WTC11 (cell line): Measurements from ENCODE around the gene RHOJ.

Experiments
- ATF1 ChIP-seq: sonication (generic); formaldehyde crosslinking; IDR thresholded peaks from 2 replicates; pipeline ENCODE4 v1.8.1; 2023; ENCODE audit warnings: mild to moderate bottlenecking, moderate library complexity, missing genetic modification reagents
- E2F1 ChIP-seq: sonication (generic); formaldehyde crosslinking; IDR thresholded peaks from 2 replicates; pipeline ENCODE4 v1.8.0; 2022; ENCODE audit warnings: mild to moderate bottlenecking, missing genetic modification reagents
- FOXK1 ChIP-seq: sonication (generic); formaldehyde crosslinking; IDR thresholded peaks from 2 replicates; pipeline ENCODE4 v1.8.0; 2022; ENCODE audit warnings: mild to moderate bottlenecking, moderate library complexity, missing genetic modification reagents
- MAX ChIP-seq: sonication (generic); formaldehyde crosslinking; IDR thresholded peaks from 2 replicates; pipeline ENCODE4 v1.8.0; 2022; ENCODE audit warnings: mild to moderate bottlenecking, missing genetic modification reagents
- USF1 ChIP-seq: sonication (generic); formaldehyde crosslinking; IDR thresholded peaks from 2 replicates; pipeline ENCODE4 v1.8.0; 2022; ENCODE audit warnings: mild to moderate bottlenecking, missing genetic modification reagents
- ZNF416 ChIP-seq: fragments of 250-450 bp; sonication (Bioruptor Pico); IDR thresholded peaks from 2 replicates; pipeline ENCODE4 v1.9.0; 2021; ENCODE audit warnings: mild to moderate bottlenecking, inconsistent platforms
- ZNF423 ChIP-seq: fragments of 250-450 bp; sonication (Bioruptor Pico); IDR thresholded peaks from 2 replicates; pipeline ENCODE4 v2.1.2; 2022; ENCODE audit warnings: mild to moderate bottlenecking, moderate library complexity
- ZSCAN18 ChIP-seq: fragments of 250-450 bp; sonication (Bioruptor Pico); IDR thresholded peaks from 2 replicates; pipeline ENCODE4 v2.1.2; 2022; ENCODE audit warnings: mild to moderate bottlenecking, moderate library complexity
- TF ChIP-seq, protein P1 (sequence below): sonication (generic); formaldehyde crosslinking; IDR thresholded peaks from 2 replicates; pipeline ENCODE4 v1.8.0; 2022; ENCODE audit warnings: missing genetic modification reagents
- TF ChIP-seq, protein P2 (sequence below): fragments of 200-600 bp; IDR thresholded peaks from 2 replicates; pipeline ENCODE4 v1.8.0; 2022; ENCODE audit warnings: antibody characterized with exemption

GRCh38 chr14:63268771-63269170 is 64.5 kb downstream of the RHOJ start:
- TF ChIP-seq MAX (CRISPR knock-in tag) (no peak), USF1 (CRISPR knock-in tag) (no peak), ZNF423 (no peak), E2F1 (no peak), ZSCAN18 (CRISPR knock-in tag) (no peak), ZNF416 (CRISPR knock-in tag) (no peak), ATF1 (CRISPR knock-in tag) (no peak), FOXK1 (CRISPR knock-in tag) (no peak)
- TF ChIP-seq, protein P1, sequence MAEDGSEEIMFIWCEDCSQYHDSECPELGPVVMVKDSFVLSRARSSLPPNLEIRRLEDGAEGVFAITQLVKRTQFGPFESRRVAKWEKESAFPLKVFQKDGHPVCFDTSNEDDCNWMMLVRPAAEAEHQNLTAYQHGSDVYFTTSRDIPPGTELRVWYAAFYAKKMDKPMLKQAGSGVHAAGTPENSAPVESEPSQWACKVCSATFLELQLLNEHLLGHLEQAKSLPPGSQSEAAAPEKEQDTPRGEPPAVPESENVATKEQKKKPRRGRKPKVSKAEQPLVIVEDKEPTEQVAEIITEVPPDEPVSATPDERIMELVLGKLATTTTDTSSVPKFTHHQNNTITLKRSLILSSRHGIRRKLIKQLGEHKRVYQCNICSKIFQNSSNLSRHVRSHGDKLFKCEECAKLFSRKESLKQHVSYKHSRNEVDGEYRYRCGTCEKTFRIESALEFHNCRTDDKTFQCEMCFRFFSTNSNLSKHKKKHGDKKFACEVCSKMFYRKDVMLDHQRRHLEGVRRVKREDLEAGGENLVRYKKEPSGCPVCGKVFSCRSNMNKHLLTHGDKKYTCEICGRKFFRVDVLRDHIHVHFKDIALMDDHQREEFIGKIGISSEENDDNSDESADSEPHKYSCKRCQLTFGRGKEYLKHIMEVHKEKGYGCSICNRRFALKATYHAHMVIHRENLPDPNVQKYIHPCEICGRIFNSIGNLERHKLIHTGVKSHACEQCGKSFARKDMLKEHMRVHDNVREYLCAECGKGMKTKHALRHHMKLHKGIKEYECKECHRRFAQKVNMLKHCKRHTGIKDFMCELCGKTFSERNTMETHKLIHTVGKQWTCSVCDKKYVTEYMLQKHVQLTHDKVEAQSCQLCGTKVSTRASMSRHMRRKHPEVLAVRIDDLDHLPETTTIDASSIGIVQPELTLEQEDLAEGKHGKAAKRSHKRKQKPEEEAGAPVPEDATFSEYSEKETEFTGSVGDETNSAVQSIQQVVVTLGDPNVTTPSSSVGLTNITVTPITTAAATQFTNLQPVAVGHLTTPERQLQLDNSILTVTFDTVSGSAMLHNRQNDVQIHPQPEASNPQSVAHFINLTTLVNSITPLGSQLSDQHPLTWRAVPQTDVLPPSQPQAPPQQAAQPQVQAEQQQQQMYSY (CRISPR knock-in tag) = no peak
- TF ChIP-seq, protein P2, sequence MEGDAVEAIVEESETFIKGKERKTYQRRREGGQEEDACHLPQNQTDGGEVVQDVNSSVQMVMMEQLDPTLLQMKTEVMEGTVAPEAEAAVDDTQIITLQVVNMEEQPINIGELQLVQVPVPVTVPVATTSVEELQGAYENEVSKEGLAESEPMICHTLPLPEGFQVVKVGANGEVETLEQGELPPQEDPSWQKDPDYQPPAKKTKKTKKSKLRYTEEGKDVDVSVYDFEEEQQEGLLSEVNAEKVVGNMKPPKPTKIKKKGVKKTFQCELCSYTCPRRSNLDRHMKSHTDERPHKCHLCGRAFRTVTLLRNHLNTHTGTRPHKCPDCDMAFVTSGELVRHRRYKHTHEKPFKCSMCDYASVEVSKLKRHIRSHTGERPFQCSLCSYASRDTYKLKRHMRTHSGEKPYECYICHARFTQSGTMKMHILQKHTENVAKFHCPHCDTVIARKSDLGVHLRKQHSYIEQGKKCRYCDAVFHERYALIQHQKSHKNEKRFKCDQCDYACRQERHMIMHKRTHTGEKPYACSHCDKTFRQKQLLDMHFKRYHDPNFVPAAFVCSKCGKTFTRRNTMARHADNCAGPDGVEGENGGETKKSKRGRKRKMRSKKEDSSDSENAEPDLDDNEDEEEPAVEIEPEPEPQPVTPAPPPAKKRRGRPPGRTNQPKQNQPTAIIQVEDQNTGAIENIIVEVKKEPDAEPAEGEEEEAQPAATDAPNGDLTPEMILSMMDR = no peak
